HepG2 (cell line): ENCODE results near the gene PPFIA2. TPM values are rescaled to one million over a fixed set of nuclear protein-coding genes. Genes with fewer than 3 reads are reported as not detected.
A peak's percentile ranks its signal among the peaks of the same experiment; 100 is the strongest.

Experiments
- ATAC-seq: fragments of 200-7000 bp; cut with Tn5 transposase; 3 replicates; pipeline ENCODE4 v1.9.1; 2020; ENCODE audit warnings: mild to moderate bottlenecking, moderate library complexity
- BruUV-seq: library from RNA; stranded (reverse); fragments of 400-500 nt; replicated peaks from 2 replicates; lab custom pipeline; 2021; lab: Mats Ljungman, UMichigan
- CTCF ChIA-PET: fragments of 300-600 bp; formaldehyde crosslinking; extraction: SDS; loops from one replicate; lab custom pipeline; 2021; ENCODE audit warnings: low total read pairs, inconsistent platforms, low intra/inter-chr PET ratio; lab: Yijun Ruan, JAX
- POLR2A ChIA-PET: fragments of 350-600 bp; sonication (Branson Sonifier 250); formaldehyde crosslinking; loops from one replicate; lab custom pipeline; 2020; ENCODE audit warnings: antibody characterized with exemption, inconsistent platforms; lab: Yijun Ruan, JAX
- DNase-seq: peaks from one replicate; pipeline ENCODE4 v3.0.0-alpha.2; 2015; ENCODE audit warnings: low spot score
- FAIRE-seq: peaks from 3 replicates; lab custom pipeline; 2011; peaks lifted over from hg19 to GRCh38; lab: Jason Lieb, UNC
- H2AFZ ChIP-seq: one replicate; pipeline ENCODE4 v1.6.1; 2011; ENCODE audit warnings: low read length, inconsistent platforms
- H3K27ac ChIP-seq: fragments of 300-600 bp; 3 replicates; pipeline ENCODE4 v1.8.0; 2011; ENCODE audit warnings: mixed run types, mild to moderate bottlenecking, mixed read lengths, low read length, inconsistent platforms; ENCODE audit not compliant: insufficient read depth; ENCODE audit errors: extremely low read length
- H3K27me3 ChIP-seq, 2 experiments: fragments of 200-600 bp in 1 of 2; 2 replicates in 1 of 2; 3 replicates in 1 of 2; pipeline versions ENCODE4 v1.6.0 to v1.8.0; 2011; ENCODE audit warnings: low read length in 2 of 2, mild to moderate bottlenecking in 2 of 2, moderate library complexity in 2 of 2, inconsistent platforms in 1 of 2; ENCODE audit not compliant: insufficient read depth in 2 of 2, control insufficient read depth in 1 of 2
- H3K36me3 ChIP-seq, 2 experiments: fragments of 200-600 bp in 1 of 2; replicated peaks in 1 of 2; 2 replicates in 1 of 2; 3 replicates in 1 of 2; pipeline versions ENCODE4 v1.5.1 to v1.8.0; 2011; ENCODE audit warnings: low read length in 2 of 2, inconsistent platforms in 1 of 2; ENCODE audit not compliant: insufficient read depth in 2 of 2, control insufficient read depth in 1 of 2
- H3K4me1 ChIP-seq: 2 replicates; pipeline ENCODE4 v1.5.1; 2012; ENCODE audit warnings: low read length, inconsistent platforms; ENCODE audit not compliant: insufficient read depth
- H3K4me2 ChIP-seq: 2 replicates; pipeline ENCODE4 v1.6.0; 2011; ENCODE audit warnings: low read depth, low read length, inconsistent platforms
- H3K4me3 ChIP-seq, 3 experiments: fragments of 200-600 bp in 1 of 3; sonication (generic), shearing (Covaris generic) in 1 of 3; replicated peaks in 1 of 3; 2 replicates each; pipeline ENCODE4 v1.5.1; 2011 to 2016; ENCODE audit warnings: low read length in 3 of 3, inconsistent platforms in 2 of 3, low read depth in 2 of 3, mild to moderate bottlenecking in 2 of 3, control low read depth in 1 of 3, mixed read lengths in 1 of 3; ENCODE audit not compliant: insufficient read depth in 1 of 3
- H3K79me2 ChIP-seq: one replicate; pipeline ENCODE4 v1.6.1; 2011; ENCODE audit warnings: low read length, inconsistent platforms; ENCODE audit not compliant: insufficient read depth
- H3K9ac ChIP-seq: 2 replicates; pipeline ENCODE4 v1.6.0; 2011; ENCODE audit warnings: mild to moderate bottlenecking, low read depth, low read length, inconsistent platforms; ENCODE audit not compliant: insufficient read depth
- H3K9me3 ChIP-seq: 2 replicates; pipeline ENCODE4 v1.5.1; 2012; ENCODE audit warnings: mild to moderate bottlenecking, low read length
- H4K20me1 ChIP-seq: 2 replicates; pipeline ENCODE4 v1.6.0; 2011; ENCODE audit warnings: inconsistent platforms, mild to moderate bottlenecking, low read length, moderate library complexity; ENCODE audit not compliant: insufficient read depth
- HDAC2 ChIP-seq: sonication (generic); formaldehyde crosslinking; IDR thresholded peaks from 2 replicates; pipeline ENCODE4 v1.4.0; 2020; ENCODE audit warnings: missing genetic modification reagents
- KMT2B ChIP-seq: IDR thresholded peaks from 2 replicates; pipeline ENCODE4 v1.6.1; 2016; ENCODE audit warnings: missing genetic modification reagents, missing compliant biosample characterization
- PHF5A ChIP-seq: IDR thresholded peaks from one replicate; pipeline ENCODE4 v1.6.1; 2018; ENCODE audit warnings: low read depth, missing genetic modification reagents; ENCODE audit not compliant: unreplicated experiment
- PRDM15 ChIP-seq: sonication (generic); formaldehyde crosslinking; IDR thresholded peaks from 2 replicates; pipeline ENCODE4 v1.4.0; 2020; ENCODE audit warnings: missing genetic modification reagents
- XBP1 ChIP-seq: sonication (generic); formaldehyde crosslinking; IDR thresholded peaks from 2 replicates; pipeline ENCODE4 v1.5.0; 2020; ENCODE audit warnings: missing genetic modification reagents
- ZBTB33 ChIP-seq: sonication (generic); formaldehyde crosslinking; IDR thresholded peaks from 2 replicates; pipeline ENCODE4 v1.4.0; 2020; ENCODE audit warnings: missing genetic modification reagents
- ZNF724P ChIP-seq: sonication (generic); formaldehyde crosslinking; IDR thresholded peaks from 2 replicates; pipeline ENCODE4 v1.8.0; 2022; ENCODE audit warnings: missing genetic modification reagents, borderline replicate concordance
- ZSCAN29 ChIP-seq: sonication (generic); formaldehyde crosslinking; conservative IDR thresholded peaks from 2 replicates; pipeline ENCODE4 v1.4.0; 2020; ENCODE audit warnings: mild to moderate bottlenecking, missing genetic modification reagents
- WGBS: methylation state at CpG from one replicate; pipeline ENCODE4 v1.1.6; 2017; ENCODE audit warnings: low lambda C conversion rate; 5-methylcytosine and 5-hydroxymethylcytosine counted together
- in situ Hi-C: cut with HindIII; loops from 2 replicates; pipeline ENCODE4 v1.10.0; 2017; ENCODE audit warnings: low pct_unique_long_range_greater_than_20kb; ENCODE audit not compliant: extremely low pct_ligation_motif_present
- intact Hi-C: fragments of 100-400 bp; cut with micrococcal nuclease; formaldehyde crosslinking; loops from one replicate; pipeline ENCODE4 v1.10.0; 2022; ENCODE audit not compliant: unreplicated experiment
- polyA plus RNA-seq, 8 experiments: library from polyadenylated mRNA; depleted of rRNA in 3 of 8; stranded (reverse) in 7 of 8; unstranded in 1 of 8; fragments of >200 nt; fragmentation: Illumina TruSeq in 4 of 8; extraction: Trizol in 4 of 8; gene quantifications; 2 replicates each; pipeline versions ENCODE4 v1.2.1 to v1.2.3, GENCODE V29; 2011 to 2016; ENCODE audit warnings: low read depth in 4 of 8, missing spikeins in 1 of 8, mixed read lengths in 1 of 8; ENCODE audit not compliant: insufficient read depth in 1 of 8
- total RNA-seq, 5 experiments: library from RNA; depleted of rRNA; stranded (reverse); fragments of >200 nt; fragmentation: Illumina TruSeq; extraction: Trizol; gene quantifications; 2 replicates each; pipeline ENCODE4 v1.2.3, GENCODE V29; 2016; ENCODE audit warnings: low read depth in 1 of 5

PPFIA2 gene
- total and polyA plus RNA-seq, 2 of the 13 experiments (the other 11 are each of a cell fraction or from before 2014, with no cell fraction given) = 0.05 TPM; not detected in 1

- TF ChIP-seq PRDM15 (CRISPR knock-in tag) = no peak
- TF ChIP-seq XBP1 (CRISPR knock-in tag) = no peak
- TF ChIP-seq ZNF724P (CRISPR knock-in tag) = no peak
- no peak for TF ChIP-seq PHF5A (CRISPR knock-in tag)
- TF ChIP-seq KMT2B (CRISPR knock-in tag) = no peak
- TF ChIP-seq ZSCAN29 (CRISPR knock-in tag) = no peak
Observed at GRCh38 chr12:81209012-81209411, 550.1 kb downstream of the PPFIA2 start (continued).

- in situ Hi-C loops = no loop called here
- ATAC-seq (peak; percentile 57), DNase-seq (peak; percentile 15), FAIRE-seq (no peak)
- Histone ChIP-seq H3K9ac (no peak overlapping the region), H3K4me1 (peaks cover 35% of the 10 kb centered on the region), H3K4me3 (no peak overlapping the region), H3K79me2 (no peaks in the 10 kb centered on the region), H3K27ac (no peak overlapping the region), H3K9me3 (no peaks in the 10 kb centered on the region), H2AFZ (no peak overlapping the region), H4K20me1 (no peaks in the 10 kb centered on the region), H3K27me3 (no peaks in the 10 kb centered on the region), H3K4me2 (no peak overlapping the region)
- POLR2A ChIA-PET = no interaction called here
- intact Hi-C loops = no loop called here
- WGBS = 84% methylated on average over 9 of the region's 9 CpGs
- no TSS peak for BruUV-seq
- TF ChIP-seq HDAC2 (CRISPR knock-in tag) (no peak), ZBTB33 (CRISPR knock-in tag) (peak; percentile 43; the same call in 1 of the 2 replicates)
- TF ChIP-seq, all 625 proteins: peak for 1
- H3K36me3 ChIP-seq = peaks cover 2 to 16% of the 10 kb centered on the region in 2 experiments; a peak in 2 of 5 replicates
- CTCF ChIA-PET = no interaction called here
Observed at GRCh38 chr12:81208187-81208911, 550.8 kb downstream of the PPFIA2 start.
